AG04450 (cell line): ENCODE measurements around the gene SCFD2. TPM values are rescaled to one million over a fixed set of nuclear protein-coding genes. Genes with fewer than 3 reads are reported as not detected.

Experiments
- CTCF ChIA-PET: fragments of 300-600, 350-600 bp; formaldehyde crosslinking; extraction: SDS; loops from one replicate; lab custom pipeline; 2022; ENCODE audit warnings: antibody characterized with exemption, inconsistent platforms; lab: Charles Lee
- POLR2A ChIA-PET: fragments of 350-600 bp; formaldehyde crosslinking; extraction: SDS; loops from one replicate; lab custom pipeline; 2021; ENCODE audit warnings: antibody characterized with exemption, inconsistent platforms; lab: Yijun Ruan, JAX
- DNase-seq: peaks from one replicate; pipeline ENCODE4 v3.0.0-alpha.2; 2011; ENCODE audit warnings: low read depth, low spot score
- H3K27ac ChIP-seq: one replicate; pipeline ENCODE4 v1.5.1; 2012; ENCODE audit warnings: low read depth, low read length, control low read depth
- H3K27me3 ChIP-seq: one replicate; pipeline ENCODE4 v1.6.0; 2012; ENCODE audit warnings: low read length; ENCODE audit not compliant: control insufficient read depth, insufficient read depth
- H3K4me3 ChIP-seq: 2 replicates; pipeline ENCODE4 v1.5.1; 2011; ENCODE audit warnings: mild to moderate bottlenecking, low read depth, low read length, control low read depth
- H3K9me3 ChIP-seq: 2 replicates; pipeline ENCODE4 v1.5.1; 2012; ENCODE audit warnings: low read length; ENCODE audit not compliant: control insufficient read depth, insufficient read depth
- CTCF ChIP-seq: IDR thresholded peaks from 2 replicates; pipeline ENCODE4 v1.5.1; 2011; ENCODE audit warnings: low read depth, low read length, control low read depth, inconsistent platforms
- polyA plus RNA-seq: library from polyadenylated mRNA; depleted of rRNA; stranded (reverse); fragments of >200 nt; gene quantifications from 2 replicates; pipeline ENCODE4 v1.2.3, GENCODE V29; 2011

Gene SCFD2
- polyA plus RNA-seq, 1 experiment, result 16.4 TPM

- Histone ChIP-seq H3K9me3 (no peaks in the 10 kb centered on the region), H3K27ac (no peak overlapping the region), H3K27me3 (no peaks in the 10 kb centered on the region), H3K4me3 (no peak overlapping the region)
- no peak for DNase-seq
- no peak for TF ChIP-seq CTCF
- POLR2A ChIA-PET, result interaction anchor here (0.7 kb wide), 1 partner anchor 232 kb away, joined by 3 read pairs; no protein-coding TSS in a partner anchor
- CTCF ChIA-PET, result interaction anchor here (0.7 to 3.3 kb wide), 3 partner anchors 18 to 579 kb away, joined by 3 to 11 read pairs (median 7); no protein-coding TSS in a partner anchor
Observed at GRCh38 chr4:52954560-52955170, 411.2 kb downstream of the SCFD2 start.

- POLR2A ChIA-PET, result no interaction called here
- H3K4me3 ChIP-seq, result no peak overlapping the region
- H3K27me3 ChIP-seq, result no peaks in the 10 kb centered on the region
- DNase-seq, result no peak
- no peak overlapping the region for H3K27ac ChIP-seq
- no peaks in the 10 kb centered on the region for H3K9me3 ChIP-seq
- TF ChIP-seq CTCF, result no peak
- CTCF ChIA-PET, result interaction anchor here (1.6 kb wide), 1 partner anchor 41 kb away, joined by 10 read pairs; no protein-coding TSS in a partner anchor
Observed at GRCh38 chr4:52952540-52952939, 413.3 kb downstream of the SCFD2 start.

GRCh38 chr4:52951016-52951415 is 414.8 kb downstream of the SCFD2 start:
- TF ChIP-seq CTCF, result no peak
- ChIA-PET POLR2A (interaction anchor here (1.3 kb wide), 1 partner anchor 126 kb away, joined by 3 read pairs; no protein-coding TSS in a partner anchor), CTCF (no interaction called here)
- Histone ChIP-seq H3K27ac (no peak overlapping the region), H3K9me3 (no peaks in the 10 kb centered on the region), H3K27me3 (no peaks in the 10 kb centered on the region), H3K4me3 (no peak overlapping the region)
- no peak for DNase-seq

- POLR2A ChIA-PET, result no interaction called here
Observed at GRCh38 chr4:52950226-52950625, 415.6 kb downstream of the SCFD2 start.

More at GRCh38 chr4:52950226-52950625, 415.6 kb downstream of the SCFD2 start:
- CTCF ChIA-PET, result no interaction called here
- Histone ChIP-seq H3K9me3 (no peaks in the 10 kb centered on the region), H3K27ac (no peak overlapping the region), H3K4me3 (no peak overlapping the region), H3K27me3 (no peaks in the 10 kb centered on the region)
- TF ChIP-seq CTCF, result no peak
- DNase-seq, result no peak
